Activated T-helper 17 cell treated with anti-CD3 and anti-CD28 coated beads, Interleukin-2, amount 50 U/mL, for 72 hours (primary cell): ENCODE results near the gene PACRG. TPM values are rescaled to one million over a fixed set of nuclear protein-coding genes. Genes with fewer than 3 reads are reported as not detected.

Experiments
- ATAC-seq: fragments of 150-1000 bp; cut with Tn5 transposase; replicated peaks from 2 replicates; pipeline ENCODE4 v1.10.0; 2021; ENCODE audit warnings: mild to moderate bottlenecking, moderate library complexity
- H3K27ac Mint-ChIP-seq: one replicate; pipeline ENCODE4 v1.8.0; 2022; ENCODE audit warnings: mixed read lengths
- H3K27me3 Mint-ChIP-seq: one replicate; pipeline ENCODE4 v1.8.0; 2022; ENCODE audit warnings: mixed read lengths
- H3K36me3 Mint-ChIP-seq: one replicate; pipeline ENCODE4 v1.8.0; 2022; ENCODE audit warnings: low read depth, mild to moderate bottlenecking, mixed read lengths
- H3K4me1 Mint-ChIP-seq: one replicate; pipeline ENCODE4 v1.8.0; 2022; ENCODE audit warnings: mixed read lengths
- H3K4me3 Mint-ChIP-seq: one replicate; pipeline ENCODE4 v1.8.0; 2022; ENCODE audit warnings: mild to moderate bottlenecking, mixed read lengths
- H3K9me3 Mint-ChIP-seq: one replicate; pipeline ENCODE4 v1.8.0; 2022; ENCODE audit warnings: mixed read lengths
- total RNA-seq, 2 donors: library from RNA; stranded (reverse); gene quantifications; one replicate each; pipeline ENCODE4 v1.2.3, GENCODE V29; 2022

Gene PACRG
- total RNA-seq, 2 donors from 2014 or later, result not detected

- no peaks in the 10 kb centered on the region for H3K36me3 Mint-ChIP-seq
- H3K4me1 Mint-ChIP-seq, result no peaks in the 10 kb centered on the region
- H3K9me3 Mint-ChIP-seq, result peaks cover 18% of the 10 kb centered on the region
- no peak overlapping the region for H3K27ac Mint-ChIP-seq
- H3K4me3 Mint-ChIP-seq, result no peak overlapping the region
- ATAC-seq, result no peak
- H3K27me3 Mint-ChIP-seq, result peaks cover 5% of the 10 kb centered on the region
Measured at GRCh38 chr6:163030980-163031379, 303.2 kb downstream of the PACRG start.

GRCh38 chr6:163031931-163032330 is 304.2 kb downstream of the PACRG start:
- no peak for ATAC-seq
- no peaks in the 10 kb centered on the region for H3K4me1 Mint-ChIP-seq
- H3K4me3 Mint-ChIP-seq, result no peak overlapping the region
- H3K27me3 Mint-ChIP-seq, result peaks cover 3% of the 10 kb centered on the region
- peaks cover 13% of the 10 kb centered on the region for H3K9me3 Mint-ChIP-seq
- H3K27ac Mint-ChIP-seq, result no peak overlapping the region
- no peaks in the 10 kb centered on the region for H3K36me3 Mint-ChIP-seq

GRCh38 chr6:163036160-163036645 is 308.4 kb downstream of the PACRG start:
- Mint-ChIP-seq H3K9me3 (peaks cover 4% of the 10 kb centered on the region), H3K4me1 (no peaks in the 10 kb centered on the region), H3K27me3 (no peaks in the 10 kb centered on the region), H3K4me3 (no peak overlapping the region), H3K36me3 (no peaks in the 10 kb centered on the region), H3K27ac (no peak overlapping the region)
- no peak for ATAC-seq

- H3K36me3 Mint-ChIP-seq, result no peaks in the 10 kb centered on the region
- no peaks in the 10 kb centered on the region for H3K27me3 Mint-ChIP-seq
- H3K27ac Mint-ChIP-seq, result no peak overlapping the region
- H3K4me1 Mint-ChIP-seq, result no peaks in the 10 kb centered on the region
- no peak overlapping the region for H3K4me3 Mint-ChIP-seq
- H3K9me3 Mint-ChIP-seq, result peaks cover 4% of the 10 kb centered on the region
- no peak for ATAC-seq
Measured at GRCh38 chr6:163038317-163038716, 310.5 kb downstream of the PACRG start.

- Mint-ChIP-seq H3K9me3 (peaks cover 7% of the 10 kb centered on the region), H3K4me3 (no peak overlapping the region), H3K27ac (no peak overlapping the region), H3K36me3 (no peaks in the 10 kb centered on the region), H3K4me1 (no peaks in the 10 kb centered on the region), H3K27me3 (peaks cover 3% of the 10 kb centered on the region)
- no peak for ATAC-seq
Measured at GRCh38 chr6:163048345-163048744, 320.6 kb downstream of the PACRG start.

- H3K4me1 Mint-ChIP-seq, result no peaks in the 10 kb centered on the region
- H3K27me3 Mint-ChIP-seq, result no peaks in the 10 kb centered on the region
- H3K36me3 Mint-ChIP-seq, result no peaks in the 10 kb centered on the region
- peaks cover 6% of the 10 kb centered on the region for H3K9me3 Mint-ChIP-seq
- H3K4me3 Mint-ChIP-seq, result no peak overlapping the region
- ATAC-seq, result no peak
- no peak overlapping the region for H3K27ac Mint-ChIP-seq
Measured at GRCh38 chr6:163053667-163054344, 326.0 kb downstream of the PACRG start.

- Mint-ChIP-seq H3K9me3 (peaks cover 6% of the 10 kb centered on the region), H3K27me3 (no peaks in the 10 kb centered on the region)
Measured at GRCh38 chr6:163054641-163055040, 326.9 kb downstream of the PACRG start.

GRCh38 chr6:163057260-163057659 is 329.5 kb downstream of the PACRG start:
- Mint-ChIP-seq H3K27ac (no peak overlapping the region), H3K4me1 (no peaks in the 10 kb centered on the region), H3K27me3 (no peaks in the 10 kb centered on the region), H3K9me3 (peaks cover 6% of the 10 kb centered on the region), H3K4me3 (no peak overlapping the region), H3K36me3 (no peaks in the 10 kb centered on the region)
- ATAC-seq, result no peak

More at GRCh38 chr6:163054641-163055040, 326.9 kb downstream of the PACRG start:
- Mint-ChIP-seq H3K36me3 (no peaks in the 10 kb centered on the region), H3K4me3 (no peak overlapping the region), H3K4me1 (no peaks in the 10 kb centered on the region), H3K27ac (no peak overlapping the region)
- ATAC-seq, result no peak

- no peak for ATAC-seq
- no peak overlapping the region for H3K27ac Mint-ChIP-seq
- H3K4me3 Mint-ChIP-seq, result no peak overlapping the region
- no peaks in the 10 kb centered on the region for H3K4me1 Mint-ChIP-seq
- H3K36me3 Mint-ChIP-seq, result no peaks in the 10 kb centered on the region
- H3K9me3 Mint-ChIP-seq, result peaks cover under 1% of the 10 kb centered on the region
- peaks cover under 1% of the 10 kb centered on the region for H3K27me3 Mint-ChIP-seq
Measured at GRCh38 chr6:163062790-163063189, 335.0 kb downstream of the PACRG start.

GRCh38 chr6:163063561-163063960 is 335.8 kb downstream of the PACRG start:
- no peaks in the 10 kb centered on the region for H3K4me1 Mint-ChIP-seq
- H3K4me3 Mint-ChIP-seq, result no peak overlapping the region
- no peak for ATAC-seq
- H3K36me3 Mint-ChIP-seq, result no peaks in the 10 kb centered on the region
- peaks cover 5% of the 10 kb centered on the region for H3K9me3 Mint-ChIP-seq
- H3K27ac Mint-ChIP-seq, result no peak overlapping the region
- H3K27me3 Mint-ChIP-seq, result peaks cover 5% of the 10 kb centered on the region

- Mint-ChIP-seq H3K36me3 (no peaks in the 10 kb centered on the region), H3K4me3 (no peak overlapping the region), H3K27ac (no peak overlapping the region), H3K4me1 (no peaks in the 10 kb centered on the region), H3K9me3 (peaks cover 8% of the 10 kb centered on the region), H3K27me3 (peaks cover 10% of the 10 kb centered on the region)
- ATAC-seq, result no peak
Measured at GRCh38 chr6:163064397-163064796, 336.6 kb downstream of the PACRG start.

- Mint-ChIP-seq H3K27ac (no peak overlapping the region), H3K4me1 (no peaks in the 10 kb centered on the region), H3K4me3 (no peak overlapping the region), H3K27me3 (peaks cover 10% of the 10 kb centered on the region), H3K9me3 (peaks cover 11% of the 10 kb centered on the region), H3K36me3 (no peaks in the 10 kb centered on the region)
- no peak for ATAC-seq
Measured at GRCh38 chr6:163066200-163066599, 338.4 kb downstream of the PACRG start.

- ATAC-seq, result no peak
- Mint-ChIP-seq H3K9me3 (peaks cover 8% of the 10 kb centered on the region), H3K27ac (no peak overlapping the region), H3K36me3 (no peaks in the 10 kb centered on the region), H3K4me3 (no peak overlapping the region), H3K27me3 (peaks cover 4% of the 10 kb centered on the region), H3K4me1 (no peaks in the 10 kb centered on the region)
Measured at GRCh38 chr6:163077134-163077533, 349.4 kb downstream of the PACRG start.

- no peak overlapping the region for H3K4me3 Mint-ChIP-seq
- no peaks in the 10 kb centered on the region for H3K4me1 Mint-ChIP-seq
- no peaks in the 10 kb centered on the region for H3K36me3 Mint-ChIP-seq
- H3K9me3 Mint-ChIP-seq, result peaks cover 5% of the 10 kb centered on the region
- H3K27ac Mint-ChIP-seq, result no peak overlapping the region
- no peak for ATAC-seq
- no peaks in the 10 kb centered on the region for H3K27me3 Mint-ChIP-seq
Measured at GRCh38 chr6:163078712-163079111, 350.9 kb downstream of the PACRG start.

GRCh38 chr6:163080228-163080627 is 352.5 kb downstream of the PACRG start:
- no peaks in the 10 kb centered on the region for H3K4me1 Mint-ChIP-seq

More at GRCh38 chr6:163080228-163080627, 352.5 kb downstream of the PACRG start:
- Mint-ChIP-seq H3K27me3 (no peaks in the 10 kb centered on the region), H3K4me3 (no peak overlapping the region), H3K36me3 (no peaks in the 10 kb centered on the region), H3K27ac (no peak overlapping the region), H3K9me3 (peaks cover 5% of the 10 kb centered on the region)
- no peak for ATAC-seq
